Daoy (cell line): ENCODE results near the gene WASF2. TPM values are rescaled to one million over a fixed set of nuclear protein-coding genes. Genes with fewer than 3 reads are reported as not detected.
"Not testable (repeated sequence)": the region's sequence is repeated elsewhere in the genome, so short reads cannot be mapped to it uniquely, and the experiment has no call there.

Source experiments
- DNase-seq: peaks from one replicate; pipeline ENCODE4 v3.0.0-alpha.2; 2015; ENCODE audit warnings: low read depth
- total RNA-seq: library from RNA; depleted of rRNA; stranded (reverse); fragments of >200 nt; shearing (Covaris generic); gene quantifications from 2 replicates; pipeline ENCODE4 v1.2.3, GENCODE V29; 2014

WASF2 gene
- total RNA-seq, 1 experiment from 2014 or later, result 11.1 TPM

DNA sequence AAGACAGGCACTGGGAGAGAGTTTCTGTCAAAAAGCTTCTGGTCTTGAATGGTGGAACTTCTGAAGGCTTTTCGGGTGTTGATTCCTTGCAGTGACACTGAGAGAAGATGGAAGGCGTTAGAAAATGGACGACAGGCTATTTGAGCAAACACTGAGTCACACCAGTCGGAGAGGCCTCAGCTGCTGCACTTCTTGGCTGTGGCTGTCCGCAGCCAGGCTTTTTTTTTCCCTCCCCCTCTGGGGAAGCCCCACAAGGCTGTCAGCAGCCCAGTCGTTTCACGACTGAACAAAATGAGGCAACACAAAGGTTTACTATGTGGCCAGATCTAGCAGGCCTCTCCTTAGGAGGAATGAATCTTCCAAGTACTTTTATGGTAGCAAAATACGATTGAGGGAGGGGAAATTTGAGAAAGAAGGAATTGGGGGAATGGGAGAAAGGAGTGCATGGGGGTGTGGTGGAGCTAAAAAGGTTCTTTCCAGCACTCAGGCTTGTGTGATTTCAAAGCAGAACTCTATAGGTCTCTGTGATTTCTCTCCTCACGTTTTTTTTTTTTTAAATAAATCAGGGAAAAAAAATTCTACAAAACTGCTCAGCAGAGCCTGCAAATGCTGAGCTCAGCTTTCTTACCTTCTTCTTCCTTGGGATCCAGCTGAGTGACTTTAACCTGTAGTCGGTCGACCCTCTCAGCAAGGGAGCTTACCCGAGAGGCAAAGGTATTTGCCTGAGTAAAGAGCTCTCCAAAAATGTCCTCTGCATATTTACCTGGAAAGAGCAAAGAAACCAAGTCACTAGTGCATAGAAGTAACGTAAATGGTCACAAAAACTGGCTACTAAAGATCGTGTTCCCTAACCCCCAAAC is 71.4 kb downstream of the WASF2 start:
- DNase-seq, result peak; percentile 93

DNA sequence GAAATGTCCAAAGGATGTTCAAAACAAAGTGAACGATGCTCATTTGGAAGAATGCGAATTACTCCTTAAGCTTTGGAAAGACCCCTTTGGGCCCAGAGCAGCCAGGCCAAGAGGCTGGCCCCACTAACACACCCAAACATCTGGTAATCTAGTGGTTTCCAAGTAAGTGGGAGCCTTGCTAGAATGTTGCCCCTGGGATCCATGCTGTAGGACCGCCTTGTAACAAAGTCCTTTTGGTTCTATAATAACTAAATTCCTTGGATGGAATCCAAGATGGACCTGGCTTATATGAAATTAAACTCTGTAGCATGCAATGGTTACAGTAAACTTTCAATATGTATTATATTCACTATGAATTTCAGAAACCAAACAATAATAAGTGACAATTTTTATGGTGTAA is 72.3 kb downstream of the WASF2 start:
- DNase-seq, result no peak

GRCh38 chr1:27416387-27417111 is 73.4 kb downstream of the WASF2 start:
- peak; percentile 67 for DNase-seq

GRCh38 chr1:27414091-27414490 is 75.9 kb downstream of the WASF2 start:
- no peak for DNase-seq

GRCh38 chr1:27413004-27413403 is 77.0 kb downstream of the WASF2 start:
- no peak for DNase-seq

DNA sequence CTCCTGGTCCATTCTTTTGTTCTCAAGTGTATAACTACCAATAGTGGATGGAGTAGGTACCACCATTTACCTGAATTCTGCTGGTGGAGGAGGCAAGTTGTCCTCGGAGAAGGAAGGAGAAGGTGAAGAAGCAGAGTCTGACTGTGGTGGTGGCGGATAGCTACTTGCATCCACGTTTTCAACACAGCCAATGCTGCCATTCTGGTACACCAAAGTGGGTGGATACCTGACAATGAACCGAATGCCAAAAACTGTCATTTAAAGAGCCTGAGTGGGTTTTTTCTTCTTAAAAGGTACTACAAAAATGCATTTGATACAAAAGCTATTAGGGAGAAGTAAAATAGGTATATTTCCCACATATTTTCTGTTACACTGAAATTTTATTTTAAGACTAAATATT is 77.5 kb downstream of the WASF2 start:
- DNase-seq, result no peak

- DNase-seq, result no peak
These were observed 79.3 kb downstream of the WASF2 start for GRCh38 chr1:27410709-27411108.

DNA sequence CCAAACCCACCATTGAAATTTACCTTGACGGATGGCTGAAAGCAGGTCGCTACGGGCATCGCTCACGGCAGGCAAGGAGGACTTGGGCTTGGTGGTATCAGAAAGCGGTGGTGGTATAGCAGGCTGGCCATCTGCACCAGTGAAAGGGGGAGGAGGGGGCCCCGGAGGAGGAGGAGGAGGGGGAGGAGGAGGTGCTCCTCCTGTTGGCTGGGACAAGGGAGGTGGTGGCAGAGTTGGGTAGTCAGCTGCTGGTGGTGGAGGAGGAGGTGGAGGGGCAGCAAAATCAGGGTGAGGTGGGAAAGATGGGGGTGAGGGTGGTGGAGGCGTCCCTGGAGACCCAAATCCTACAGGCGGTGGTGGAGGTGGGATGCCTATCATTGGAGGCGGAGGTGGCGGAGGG is 80.3 kb downstream of the WASF2 start:
- no peak for DNase-seq

GRCh38 chr1:27408151-27408550 is 81.8 kb downstream of the WASF2 start:
- no peak for DNase-seq

DNA sequence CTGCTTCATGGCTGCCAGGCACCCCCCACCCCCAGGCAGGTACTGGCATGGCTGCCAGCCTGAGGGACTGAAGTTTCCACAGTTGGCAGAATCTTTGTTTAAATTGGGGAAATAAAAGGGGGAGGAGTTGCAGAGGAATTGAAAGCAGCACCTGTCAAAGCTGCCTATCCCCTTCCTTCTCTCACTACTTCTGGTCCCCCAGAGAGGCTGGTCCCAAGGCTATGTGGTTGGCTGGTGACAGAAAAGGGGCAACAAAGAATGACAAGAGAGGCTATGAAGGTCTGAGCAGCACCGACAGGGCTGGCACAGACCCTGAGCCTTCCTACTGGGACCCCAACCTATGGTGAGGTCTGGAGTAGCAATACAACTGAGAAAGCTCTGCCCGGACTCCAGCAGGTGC is 83.2 kb downstream of the WASF2 start:
- not testable (repeated sequence) for DNase-seq

DNA sequence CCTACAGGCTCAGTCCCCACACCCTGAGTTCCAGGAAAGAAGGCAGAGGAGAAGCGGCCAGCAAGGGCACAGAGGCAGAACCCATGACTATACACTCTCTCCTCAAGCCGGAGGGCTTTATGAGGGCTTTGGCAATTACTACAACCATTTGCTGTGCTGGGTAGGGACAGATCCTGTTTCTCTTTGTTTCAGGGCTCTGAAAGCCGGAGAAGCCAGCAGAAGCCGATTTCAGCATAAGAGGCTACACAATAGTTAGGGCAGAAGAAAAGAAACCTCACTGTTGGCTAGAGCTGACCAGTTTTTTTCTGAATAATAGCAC is 83.6 kb downstream of the WASF2 start:
- DNase-seq, result no peak

DNA sequence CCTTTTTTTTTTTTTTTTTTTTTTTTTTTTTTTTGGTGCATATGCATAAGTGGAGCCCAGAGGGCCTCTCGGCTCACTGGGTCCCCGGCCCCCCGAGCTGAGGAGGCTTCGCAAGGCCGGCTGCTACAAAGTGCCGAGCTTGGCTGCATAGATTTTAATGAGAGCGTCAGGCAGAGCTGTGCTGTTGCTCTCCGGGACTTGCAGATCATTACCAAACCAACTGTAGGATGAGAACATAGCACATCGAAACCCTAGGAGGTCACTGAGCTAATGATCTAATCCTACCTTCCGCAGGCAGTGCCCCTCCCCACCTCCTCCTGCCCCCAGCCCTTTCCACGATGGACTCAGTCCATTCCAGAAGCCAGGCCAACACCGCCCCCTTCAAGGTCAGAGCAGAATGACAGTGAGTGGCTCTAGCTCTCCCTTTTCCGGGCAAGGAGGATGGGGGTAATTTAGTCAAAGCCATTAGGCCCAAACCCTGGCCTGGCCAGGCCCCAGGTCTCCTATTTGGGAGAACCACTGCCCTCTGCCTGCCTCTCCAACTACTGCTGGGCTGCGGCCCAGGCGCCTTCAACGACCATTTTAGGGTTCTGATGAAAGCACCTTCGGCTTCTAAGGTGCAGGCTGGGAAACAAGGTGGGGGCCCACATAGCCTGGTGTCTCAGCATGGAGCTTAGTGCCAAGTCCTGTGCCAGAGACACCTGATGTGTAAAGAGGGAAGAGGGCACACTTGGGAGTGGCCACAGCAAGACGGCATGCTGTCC is 84.2 kb downstream of the WASF2 start:
- DNase-seq, result not testable (repeated sequence)

- peak; percentile 74 for DNase-seq
These were observed 84.9 kb downstream of the WASF2 start for GRCh38 chr1:27405074-27405473.

DNA sequence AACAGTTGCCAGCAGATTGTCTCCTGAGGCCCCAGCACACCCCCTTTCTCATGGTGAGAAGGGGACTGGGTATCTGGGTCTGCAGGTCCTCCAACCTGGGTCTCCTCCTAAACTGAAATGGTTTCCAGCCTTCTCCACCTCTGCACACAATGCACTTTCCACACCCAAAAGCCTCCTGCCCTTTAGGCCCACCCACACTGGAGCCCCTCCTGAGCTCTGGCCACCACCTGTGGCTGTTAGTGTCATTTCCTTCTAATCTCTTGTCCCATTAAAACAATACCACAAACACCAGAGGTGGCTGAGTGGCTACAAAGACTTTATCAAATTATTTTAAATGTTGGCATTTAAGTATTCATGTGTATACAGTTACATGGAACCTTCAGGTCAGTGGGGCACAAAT is 86.0 kb downstream of the WASF2 start:
- DNase-seq, result no peak

DNA sequence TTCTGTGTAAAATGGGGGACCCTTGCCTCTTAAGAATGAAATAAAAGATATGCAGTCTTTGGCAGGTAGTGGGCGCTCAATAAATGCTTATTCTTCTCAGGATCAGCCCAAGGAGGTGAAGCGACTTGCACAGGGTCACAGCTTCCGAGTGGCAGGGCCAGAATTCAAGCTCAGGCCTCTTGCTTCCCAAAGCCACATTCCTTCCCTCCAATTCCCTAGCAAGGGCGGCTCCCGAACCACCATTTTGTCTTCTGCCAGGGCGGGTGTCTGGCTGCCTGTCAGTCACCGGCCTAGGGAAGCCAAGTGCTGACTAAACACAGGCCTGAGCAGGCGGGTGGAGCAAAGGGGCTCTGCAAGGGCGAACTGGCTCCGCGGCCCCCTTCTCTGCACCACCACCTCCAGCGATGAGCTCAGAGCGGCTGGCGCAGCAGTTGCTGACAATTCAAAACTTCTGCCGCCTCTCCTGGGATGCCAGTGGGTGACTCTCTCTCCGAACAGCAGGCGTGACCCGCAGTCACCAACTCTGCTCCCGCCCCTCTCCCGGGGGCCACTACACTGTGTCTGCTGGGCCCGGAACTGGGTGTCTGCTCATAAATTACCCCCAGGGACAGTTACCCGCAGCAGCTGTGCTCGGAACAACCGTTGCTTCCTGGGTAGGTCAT is 86.8 kb downstream of the WASF2 start:
- DNase-seq, result peak; percentile 83

DNA sequence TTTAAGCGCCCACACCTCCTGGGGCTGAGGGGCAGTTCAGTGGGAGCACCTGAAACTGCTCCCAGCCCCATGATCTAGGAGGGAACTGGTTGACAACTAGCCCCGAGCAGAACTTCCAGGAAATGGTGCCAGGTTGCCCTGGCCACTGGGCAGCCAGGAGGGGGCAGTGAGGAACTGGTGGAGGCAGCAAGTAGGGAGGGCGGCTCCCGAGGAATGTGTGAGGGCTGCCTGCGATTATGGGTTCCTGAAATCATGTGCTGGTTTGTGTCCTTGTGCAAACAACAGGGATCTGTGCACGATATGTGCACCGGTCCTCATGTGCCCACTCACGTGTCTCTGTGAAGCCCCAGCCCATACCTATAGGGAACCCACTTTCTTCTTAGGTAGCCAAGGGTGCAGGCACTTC is 87.6 kb downstream of the WASF2 start:
- peak; percentile 72 for DNase-seq

GRCh38 chr1:27400963-27401341 is 89.0 kb downstream of the WASF2 start:
- no peak for DNase-seq

DNA sequence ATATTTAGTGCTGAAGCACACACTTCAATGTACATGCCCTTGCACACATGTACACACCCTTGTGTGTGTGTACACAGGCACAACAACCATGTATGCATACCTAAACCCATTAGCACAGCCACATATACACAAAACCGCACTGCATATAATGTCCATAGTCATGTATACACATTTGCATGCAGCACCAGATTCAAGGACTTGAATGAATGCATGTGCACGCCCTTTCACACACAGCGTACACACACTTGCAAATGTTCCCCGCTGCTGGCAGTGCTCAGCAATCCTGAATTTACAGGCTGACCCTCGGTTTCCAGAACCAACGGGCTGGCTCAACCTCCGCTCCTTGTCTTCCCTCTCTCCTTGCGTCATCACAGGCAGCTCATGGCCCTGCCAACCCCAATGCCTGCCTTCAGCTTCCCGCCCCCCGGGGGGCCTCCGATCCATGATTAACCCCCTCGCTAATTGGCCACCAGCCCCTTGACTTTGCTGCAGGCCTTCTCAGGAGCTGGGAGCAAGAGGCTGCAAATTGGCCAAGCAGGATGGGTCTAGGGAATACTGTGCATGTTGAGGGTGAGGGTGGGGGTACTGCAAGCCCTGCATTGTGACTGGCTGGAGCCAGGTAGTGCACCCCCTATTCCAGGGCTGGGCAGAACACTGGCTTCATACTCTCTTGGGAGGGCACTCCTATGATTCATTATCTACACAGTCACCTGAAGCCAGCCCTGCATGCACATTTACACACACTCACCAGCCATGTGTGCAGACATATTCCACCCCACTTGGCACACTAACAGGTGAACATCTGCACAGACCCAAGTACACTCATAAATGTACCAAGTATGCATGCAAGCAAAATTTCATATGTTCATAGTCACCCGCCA is 89.6 kb downstream of the WASF2 start:
- DNase-seq, result no peak

DNA sequence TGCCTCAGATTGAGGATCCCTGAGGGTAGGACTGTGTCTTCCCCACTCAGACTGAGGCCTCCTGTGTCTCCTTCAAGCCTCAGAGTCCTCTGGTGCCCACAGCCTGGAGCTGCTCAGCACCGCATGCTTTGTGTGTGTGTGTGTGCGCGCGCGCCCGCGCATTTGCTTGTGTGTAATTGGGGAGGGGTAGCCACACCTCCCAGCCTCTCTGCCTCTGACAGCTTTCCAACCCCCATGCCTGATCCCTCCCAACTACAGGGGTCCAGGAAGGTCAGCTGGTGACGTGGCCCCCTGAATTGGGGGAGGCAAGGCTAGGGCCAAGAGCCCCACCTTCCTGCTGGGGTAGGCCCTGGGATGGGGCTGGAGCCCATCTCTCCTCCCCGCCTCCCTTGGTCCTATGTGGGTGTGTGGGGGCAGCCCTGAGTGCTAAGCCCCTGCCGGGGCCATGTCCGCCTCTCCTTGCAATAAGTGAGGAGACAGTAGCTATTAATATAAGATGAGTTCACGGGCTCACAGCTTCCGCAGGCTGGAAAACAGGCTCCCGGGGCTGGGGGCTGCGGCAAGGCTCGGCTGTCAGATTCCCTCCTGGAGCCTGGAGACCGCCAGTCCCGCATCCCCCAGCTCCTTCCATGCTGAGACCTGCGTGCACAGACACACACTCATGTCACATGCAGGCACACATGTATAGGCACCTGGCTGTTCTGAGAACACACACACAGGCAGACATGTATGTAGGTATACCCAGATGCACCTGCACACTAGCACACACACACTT is 90.5 kb downstream of the WASF2 start:
- DNase-seq, result no peak
